ENCODE results near the gene SLC25A13. TPM values are rescaled to one million over a fixed set of nuclear protein-coding genes. Genes with fewer than 3 reads are reported as not detected.

The SLC25A13 gene
- total and polyA plus RNA-seq, 2 of the 8 experiments (the other 6 are each of a cell fraction or from before 2014, with no cell fraction given): 30.8 to 85.4 TPM

DNA sequence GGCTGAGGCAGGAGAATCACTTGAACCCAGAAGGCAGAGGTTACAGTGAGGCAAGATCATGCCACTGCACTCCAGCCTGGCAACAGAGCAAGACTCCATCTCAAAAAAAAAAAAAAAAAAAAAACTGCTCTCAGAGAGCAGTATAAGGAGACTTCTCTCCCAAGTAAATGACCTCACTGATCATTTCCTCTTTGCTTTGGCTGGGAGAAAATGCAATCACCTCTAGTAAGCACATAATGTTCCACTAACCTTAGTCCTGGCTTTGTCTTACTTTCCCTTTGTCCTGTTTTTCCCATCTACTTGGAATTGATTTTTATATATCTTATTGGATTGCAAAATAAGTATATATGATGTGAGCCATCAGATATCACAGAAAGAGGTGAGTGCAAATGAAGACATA lies 2.5 kb downstream of the SLC25A13 start (continued):
- TF ChIP-seq CTCF (IDR thresholded peaks at IDR 0.05; ENCODE audit: control extremely low read depth in 1 of 3, insufficient read depth in 1 of 3, low read depth in 1 of 3, low read length in 3 of 3) (no peak), JUN (IDR thresholded peaks at IDR 0.05; ENCODE audit: low read depth, low read length) (no peak), ATF3 (IDR thresholded peaks at IDR 0.05; ENCODE audit: insufficient read depth, low read depth, low read length) (no peak)

Data from H1 (cell line).